ENCODE data around the gene PRRX2. TPM values are rescaled to one million over a fixed set of nuclear protein-coding genes. Genes with fewer than 3 reads are reported as not detected.

Gene PRRX2
- total RNA-seq, 4 donors from 2014 or later, result 1.7 to 7.1 (median 4.9) TPM

DNA sequence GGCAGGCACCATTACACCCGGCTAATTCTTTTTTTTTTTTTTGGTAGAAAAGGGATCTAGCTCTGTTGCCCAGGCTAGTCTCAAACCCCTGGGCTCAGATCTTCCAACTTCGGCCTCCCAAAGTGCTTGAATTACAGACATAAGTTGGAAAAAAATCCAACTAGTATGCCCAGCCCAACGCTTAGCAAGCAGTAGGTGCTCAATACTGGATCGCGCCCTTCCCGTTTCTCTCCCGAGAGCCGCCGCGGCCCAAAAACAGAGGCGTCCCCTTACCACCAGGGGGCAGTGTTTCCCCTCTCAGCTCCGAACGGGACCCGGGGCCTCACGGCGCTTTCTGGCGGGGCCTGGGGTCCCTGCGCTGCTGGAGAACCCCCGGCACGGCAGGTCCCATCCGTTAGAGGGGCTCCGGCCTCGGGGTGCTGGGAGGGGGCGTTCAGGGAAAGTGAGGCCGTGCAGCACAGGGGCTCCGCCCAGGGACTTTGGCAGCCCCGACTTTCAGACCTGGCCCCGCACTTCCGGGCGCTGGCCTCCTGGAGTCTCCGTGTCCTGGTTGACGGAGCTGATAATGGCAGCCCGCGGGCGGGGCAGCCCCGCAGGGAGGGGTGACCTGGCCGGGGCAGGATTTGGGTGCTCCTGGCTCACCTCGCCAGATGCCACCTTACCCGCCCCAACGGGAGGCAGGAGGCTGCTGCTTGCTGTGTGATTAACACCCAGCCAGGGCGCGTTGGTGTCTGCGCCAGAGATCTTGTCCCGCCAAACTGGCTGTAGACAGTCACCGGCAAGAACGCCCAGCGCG lies 72.2 kb downstream of the PRRX2 start:
- TF ChIP-seq, protein P1, sequence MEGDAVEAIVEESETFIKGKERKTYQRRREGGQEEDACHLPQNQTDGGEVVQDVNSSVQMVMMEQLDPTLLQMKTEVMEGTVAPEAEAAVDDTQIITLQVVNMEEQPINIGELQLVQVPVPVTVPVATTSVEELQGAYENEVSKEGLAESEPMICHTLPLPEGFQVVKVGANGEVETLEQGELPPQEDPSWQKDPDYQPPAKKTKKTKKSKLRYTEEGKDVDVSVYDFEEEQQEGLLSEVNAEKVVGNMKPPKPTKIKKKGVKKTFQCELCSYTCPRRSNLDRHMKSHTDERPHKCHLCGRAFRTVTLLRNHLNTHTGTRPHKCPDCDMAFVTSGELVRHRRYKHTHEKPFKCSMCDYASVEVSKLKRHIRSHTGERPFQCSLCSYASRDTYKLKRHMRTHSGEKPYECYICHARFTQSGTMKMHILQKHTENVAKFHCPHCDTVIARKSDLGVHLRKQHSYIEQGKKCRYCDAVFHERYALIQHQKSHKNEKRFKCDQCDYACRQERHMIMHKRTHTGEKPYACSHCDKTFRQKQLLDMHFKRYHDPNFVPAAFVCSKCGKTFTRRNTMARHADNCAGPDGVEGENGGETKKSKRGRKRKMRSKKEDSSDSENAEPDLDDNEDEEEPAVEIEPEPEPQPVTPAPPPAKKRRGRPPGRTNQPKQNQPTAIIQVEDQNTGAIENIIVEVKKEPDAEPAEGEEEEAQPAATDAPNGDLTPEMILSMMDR (IDR thresholded peaks at IDR 0.05; ENCODE audit: low read depth), result no peak

DNA sequence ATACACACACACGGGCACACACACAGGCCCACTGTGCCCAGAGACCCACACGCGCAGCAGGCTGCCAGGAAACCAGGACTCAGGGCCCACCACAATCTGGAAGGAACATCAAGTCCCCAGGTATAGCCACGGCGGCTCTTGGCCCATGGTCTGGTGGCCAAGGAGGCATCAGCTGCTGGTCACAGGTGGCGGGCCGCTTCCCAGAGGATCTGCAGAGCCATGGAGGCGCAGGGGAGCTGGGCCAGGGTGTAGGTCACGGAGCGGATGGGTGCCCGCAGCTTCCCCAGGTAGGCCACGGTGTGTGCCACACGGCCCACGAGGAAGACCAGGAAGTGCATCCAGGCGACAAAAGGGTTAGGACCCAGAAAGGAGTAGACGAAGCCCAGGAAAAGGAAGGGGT lies 74.0 kb downstream of the PRRX2 start:
- TF ChIP-seq, protein P1 (IDR thresholded peaks at IDR 0.05; ENCODE audit: low read depth), result no peak

DNA sequence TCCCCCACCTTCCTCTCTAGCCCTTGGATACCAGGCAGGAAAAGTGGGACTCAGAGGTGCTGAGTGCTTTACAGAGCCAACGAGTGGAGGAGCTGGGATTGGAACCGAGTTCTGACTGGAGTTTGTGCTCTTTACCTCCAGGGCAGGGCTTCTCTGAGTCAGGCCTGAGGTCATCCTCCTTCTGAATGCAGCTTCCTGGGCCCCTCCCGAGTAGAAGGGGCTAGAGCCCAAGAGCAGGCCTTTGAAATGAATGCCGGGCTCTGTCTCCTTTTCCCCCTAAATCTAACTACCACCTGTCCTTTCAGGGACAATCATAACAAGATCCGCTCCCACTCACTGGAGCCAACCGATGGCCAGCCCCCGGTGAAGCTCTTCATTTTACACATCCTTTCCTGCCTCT lies 74.7 kb downstream of the PRRX2 start:
- TF ChIP-seq, protein P1 (IDR thresholded peaks at IDR 0.05; ENCODE audit: low read depth), result no peak

DNA sequence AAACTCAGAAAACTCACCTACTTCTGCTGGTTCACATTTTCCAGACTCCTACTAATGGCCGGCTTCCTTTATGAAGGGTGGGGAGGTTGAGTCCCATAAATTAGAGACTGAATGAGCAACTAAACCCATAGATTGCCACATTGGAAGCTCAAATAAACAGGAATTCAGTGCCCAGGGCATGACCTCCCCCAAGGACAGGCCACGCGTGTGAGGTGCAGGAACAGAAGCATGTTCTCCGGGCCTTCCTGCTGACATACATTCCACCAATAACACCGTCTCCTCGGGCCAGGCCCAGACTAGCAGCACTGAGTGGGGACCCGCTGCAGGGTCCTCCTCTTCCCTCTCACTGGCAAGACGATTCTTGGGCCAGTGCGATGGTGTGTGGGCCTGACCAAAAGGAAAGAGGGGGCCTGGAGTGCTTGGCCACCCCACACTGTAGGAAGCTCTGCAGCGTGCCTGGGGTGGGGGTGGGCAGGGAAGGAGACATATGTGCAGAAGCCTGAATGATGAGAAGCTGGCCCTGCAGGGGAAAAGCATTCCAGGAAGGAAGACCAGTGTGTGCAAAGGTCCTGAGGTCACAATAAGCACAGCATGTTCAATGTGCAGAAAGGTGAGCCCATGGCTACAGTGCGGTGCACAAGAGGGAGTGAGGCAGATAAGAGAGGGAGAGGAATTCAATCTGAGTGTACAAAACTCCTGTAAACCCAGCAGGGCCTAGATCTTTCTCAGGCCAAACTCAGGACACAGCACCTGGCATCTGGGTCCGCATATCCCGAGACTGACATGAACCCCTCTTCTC lies 75.4 kb downstream of the PRRX2 start:
- TF ChIP-seq, protein P1 (IDR thresholded peaks at IDR 0.05; ENCODE audit: low read depth), result no peak

DNA sequence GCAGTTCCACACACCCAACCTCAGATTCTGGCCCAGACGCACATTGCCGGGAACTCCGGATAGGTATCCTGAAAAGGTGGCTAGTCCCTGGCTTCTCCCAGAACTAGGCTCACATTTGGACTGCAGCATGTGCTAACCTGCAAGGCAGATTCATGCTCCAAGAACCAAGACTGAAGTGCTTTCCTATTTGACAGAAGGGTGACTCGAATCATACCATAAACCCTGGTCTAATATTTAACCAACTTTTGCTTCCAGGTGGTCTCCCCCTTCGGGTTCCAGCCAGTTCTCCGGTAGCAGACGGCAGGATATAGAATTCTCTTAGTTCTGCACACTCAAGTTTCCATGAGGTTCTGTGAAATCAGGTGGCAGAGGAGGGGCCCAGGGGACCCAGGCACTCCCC lies 79.8 kb downstream of the PRRX2 start:
- TF ChIP-seq, protein P1 (IDR thresholded peaks at IDR 0.05; ENCODE audit: low read depth), result no peak

DNA sequence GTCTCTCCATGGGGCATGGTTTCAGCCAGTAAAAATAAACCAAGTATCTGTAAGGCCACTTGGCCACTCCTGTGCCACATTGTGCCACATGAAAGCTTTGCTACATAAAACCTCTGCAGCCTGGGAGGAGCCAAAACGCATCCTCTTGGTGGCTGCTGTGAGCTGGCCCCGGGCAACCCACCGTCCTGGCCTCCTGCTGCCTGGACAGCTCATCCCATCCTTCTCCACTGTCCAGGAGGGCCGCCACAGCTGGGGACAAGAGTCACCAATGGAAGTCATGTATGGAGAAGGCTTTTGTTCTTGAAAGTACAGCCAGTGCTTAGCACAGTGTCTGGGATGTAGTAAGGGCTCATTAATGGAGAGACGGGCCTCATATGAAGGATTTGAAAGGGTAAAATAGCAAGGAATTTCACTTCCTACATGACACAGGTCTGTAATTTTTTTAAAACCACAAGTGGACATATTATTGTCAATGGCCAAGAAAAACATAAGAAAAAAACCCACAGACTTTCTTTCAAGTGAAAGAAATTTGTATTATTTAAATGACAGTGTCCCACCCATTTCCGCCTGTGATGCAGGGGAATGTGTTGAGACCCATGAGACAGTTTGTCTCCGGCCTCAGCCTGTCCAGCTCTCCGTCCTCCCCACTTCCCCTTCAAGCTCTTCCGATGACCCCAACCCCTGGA lies 80.8 kb downstream of the PRRX2 start:
- TF ChIP-seq, protein P1 (IDR thresholded peaks at IDR 0.05; ENCODE audit: low read depth), result no peak

DNA sequence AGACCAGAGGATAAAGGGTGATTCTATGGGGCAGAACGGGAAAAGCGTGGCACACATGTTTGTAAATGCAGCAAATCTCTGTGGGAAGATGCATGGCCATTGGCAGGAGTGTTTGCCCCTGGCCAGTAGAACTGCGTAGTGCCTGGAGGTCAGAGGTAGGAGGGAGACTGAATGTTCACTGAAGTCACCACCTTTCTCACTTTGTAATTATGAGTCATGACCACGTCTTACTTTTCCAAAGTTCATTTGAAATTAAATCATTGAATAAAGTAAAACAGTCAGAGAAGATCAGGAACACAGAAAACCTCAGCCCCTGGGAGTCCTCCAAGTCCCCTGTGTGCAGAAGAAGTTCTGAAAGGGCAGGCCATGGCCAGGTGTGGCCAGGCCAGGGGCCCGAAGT lies 82.8 kb downstream of the PRRX2 start:
- TF ChIP-seq, protein P1 (IDR thresholded peaks at IDR 0.05; ENCODE audit: low read depth), result no peak

Data from subcutaneous adipose tissue (tissue), 4 donors.